Tibial nerve (tissue), 3 donors: Measurements from ENCODE around the gene STX8.

Experiments used
- CTCF ChIP-seq, 5 experiments: fragments of 200-600 bp in 3 of 5; fragments of 450-650 bp in 2 of 5; sonication (generic) in 3 of 5; IDR thresholded peaks; one replicate each; pipeline ENCODE4 v1.5.1; 2016 to 2019; ENCODE audit warnings: antibody characterized with exemption in 5 of 5, mild to moderate bottlenecking in 3 of 5, moderate library complexity in 2 of 5
- POLR2A ChIP-seq, 2 donors: fragments of 450-650 bp; IDR thresholded peaks; one replicate each; pipeline ENCODE4 v1.6.1; 2017; ENCODE audit warnings: antibody characterized with exemption in 2 of 2, mild to moderate bottlenecking in 2 of 2, moderate library complexity in 2 of 2

GRCh38 chr17:9242983-9243382, 332.6 kb downstream of the STX8 start:
- no peak for TF ChIP-seq CTCF (IDR thresholded peaks at IDR 0.05)
- TF ChIP-seq POLR2A (IDR thresholded peaks at IDR 0.05): no peak
